NCI-H1105 (cell line): Measurements from ENCODE around the gene FDX2.
"Not testable (repeated sequence)": the region's sequence is repeated elsewhere in the genome, so short reads cannot be mapped to it uniquely, and the experiment has no call there.

Source experiments
- DNase-seq: peaks from one replicate; lab custom pipeline; 2025; lab: John Stamatoyannopoulos, UW

Gene FDX2

GRCh38 chr19:10284065-10284959 lies 31.5 kb downstream of the FDX2 start:
- DNase-seq: no peak

DNA sequence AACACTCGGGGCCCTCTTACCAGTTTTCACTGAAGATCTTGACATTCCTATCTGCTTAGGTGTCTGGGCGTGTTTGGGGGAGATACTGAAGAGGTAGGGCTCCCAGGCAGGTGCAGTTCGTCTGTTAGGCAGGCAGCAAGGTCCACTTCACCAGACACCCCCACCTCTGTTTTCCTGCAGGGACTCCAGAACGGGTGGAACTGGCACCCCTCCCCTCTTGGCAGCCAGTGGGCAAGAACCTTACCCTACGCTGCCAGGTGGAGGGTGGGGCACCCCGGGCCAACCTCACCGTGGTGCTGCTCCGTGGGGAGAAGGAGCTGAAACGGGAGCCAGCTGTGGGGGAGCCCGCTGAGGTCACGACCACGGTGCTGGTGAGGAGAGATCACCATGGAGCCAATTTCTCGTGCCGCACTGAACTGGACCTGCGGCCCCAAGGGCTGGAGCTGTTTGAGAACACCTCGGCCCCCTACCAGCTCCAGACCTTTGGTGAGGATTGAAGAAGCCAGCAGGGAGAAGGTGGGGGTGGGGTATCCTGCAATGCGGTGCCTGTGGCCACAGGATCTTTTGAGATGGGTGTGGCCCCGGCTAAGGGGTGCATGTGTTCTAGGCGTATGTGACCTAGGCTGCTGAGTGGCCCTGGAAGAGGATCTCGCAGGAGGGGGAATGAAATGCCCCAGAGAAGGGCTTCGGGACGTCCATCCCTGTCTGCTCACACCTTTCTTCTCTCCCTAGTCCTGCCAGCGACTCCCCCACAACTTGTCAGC lies 32.3 kb downstream of the FDX2 start:
- DNase-seq: no peak

DNA sequence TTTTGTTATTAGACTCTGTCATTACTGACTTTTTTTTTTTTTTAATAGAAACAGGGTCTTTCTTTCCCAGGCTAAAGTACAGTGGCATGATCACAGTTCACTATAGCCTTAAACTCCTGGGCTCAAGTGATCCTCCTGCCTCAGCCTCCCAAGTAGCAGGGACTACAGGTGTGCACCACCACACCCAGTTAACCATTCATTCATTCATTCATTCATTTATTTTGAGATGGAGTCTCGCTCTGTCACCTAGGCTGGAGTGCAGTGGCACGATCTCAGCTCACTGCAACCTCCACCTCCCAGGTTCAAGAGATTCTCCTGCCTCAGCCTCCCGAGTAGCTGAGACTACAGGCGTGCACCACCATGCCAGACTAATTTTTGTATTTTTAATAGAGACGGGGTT lies 33.8 kb downstream of the FDX2 start:
- DNase-seq: not testable (repeated sequence)

GRCh38 chr19:10279737-10280442 lies 35.9 kb downstream of the FDX2 start:
- DNase-seq: no peak

GRCh38 chr19:10278935-10279334 lies 36.9 kb downstream of the FDX2 start:
- no peak for DNase-seq

- no peak for DNase-seq
Measured at GRCh38 chr19:10277795-10278589, 37.8 kb downstream of the FDX2 start.

DNA sequence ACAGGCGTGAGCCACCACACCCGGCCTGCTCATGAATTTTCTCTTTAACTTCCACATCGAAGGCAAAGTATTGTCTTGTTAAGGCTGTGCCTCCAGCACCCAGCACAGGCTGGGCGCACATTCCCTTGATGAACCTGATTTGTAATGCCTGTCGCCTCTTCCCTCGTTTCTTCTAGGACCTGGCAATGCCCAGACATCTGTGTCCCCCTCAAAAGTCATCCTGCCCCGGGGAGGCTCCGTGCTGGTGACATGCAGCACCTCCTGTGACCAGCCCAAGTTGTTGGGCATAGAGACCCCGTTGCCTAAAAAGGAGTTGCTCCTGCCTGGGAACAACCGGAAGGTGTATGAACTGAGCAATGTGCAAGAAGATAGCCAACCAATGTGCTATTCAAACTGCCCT lies 41.2 kb downstream of the FDX2 start:
- no peak for DNase-seq

DNA sequence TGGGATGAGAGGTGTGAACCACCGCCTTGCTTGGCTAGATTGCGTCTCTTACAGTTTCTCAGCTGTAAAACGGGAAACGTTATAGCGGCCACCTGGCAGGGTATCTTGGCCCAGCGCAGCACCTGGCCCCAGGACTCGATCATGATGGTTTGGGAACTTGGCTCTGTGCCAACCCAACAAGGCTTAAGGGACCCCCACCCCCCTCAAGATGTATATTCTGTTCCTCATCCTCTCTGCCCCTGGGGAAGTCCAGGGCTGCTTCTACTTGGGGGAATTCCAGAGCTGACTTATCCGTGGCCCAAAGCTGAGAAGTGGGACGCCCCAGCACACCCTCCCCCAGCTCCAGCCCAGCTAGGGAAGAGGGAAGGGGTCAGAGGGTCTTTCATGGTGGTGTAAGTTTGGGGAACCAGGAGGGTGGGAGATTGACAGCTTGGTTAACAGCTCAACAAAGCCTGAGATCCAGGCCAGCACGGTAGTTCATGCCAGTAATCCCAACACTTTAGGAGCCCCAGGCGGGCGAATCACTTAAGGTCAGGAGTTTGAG lies 44.2 kb downstream of the FDX2 start:
- DNase-seq: no peak

DNA sequence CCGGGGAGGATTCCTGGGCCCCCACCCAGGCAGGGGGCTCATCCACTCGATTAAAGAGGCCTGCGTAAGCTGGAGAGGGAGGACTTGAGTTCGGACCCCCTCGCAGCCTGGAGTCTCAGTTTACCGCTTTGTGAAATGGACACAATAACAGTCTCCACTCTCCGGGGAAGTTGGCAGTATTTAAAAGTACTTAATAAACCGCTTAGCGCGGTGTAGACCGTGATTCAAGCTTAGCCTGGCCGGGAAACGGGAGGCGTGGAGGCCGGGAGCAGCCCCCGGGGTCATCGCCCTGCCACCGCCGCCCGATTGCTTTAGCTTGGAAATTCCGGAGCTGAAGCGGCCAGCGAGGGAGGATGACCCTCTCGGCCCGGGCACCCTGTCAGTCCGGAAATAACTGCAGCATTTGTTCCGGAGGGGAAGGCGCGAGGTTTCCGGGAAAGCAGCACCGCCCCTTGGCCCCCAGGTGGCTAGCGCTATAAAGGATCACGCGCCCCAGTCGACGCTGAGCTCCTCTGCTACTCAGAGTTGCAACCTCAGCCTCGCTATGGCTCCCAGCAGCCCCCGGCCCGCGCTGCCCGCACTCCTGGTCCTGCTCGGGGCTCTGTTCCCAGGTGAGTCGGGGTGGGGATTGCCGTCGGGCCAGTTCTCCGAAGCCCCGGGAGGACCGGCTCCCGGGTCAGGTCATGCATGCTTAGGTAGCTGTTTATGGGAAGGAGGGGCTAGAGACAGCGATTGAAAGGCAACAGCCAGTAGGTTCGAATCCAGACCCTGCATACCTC lies 45.0 kb downstream of the FDX2 start, which contains the start of gene ICAM1:
TSS of gene ICAM1 (plus strand) at position 505 of the 779 bp plus-strand sequence. CDS start at position 545, 40 bp downstream.
- peak; percentile 11 for DNase-seq

DNA sequence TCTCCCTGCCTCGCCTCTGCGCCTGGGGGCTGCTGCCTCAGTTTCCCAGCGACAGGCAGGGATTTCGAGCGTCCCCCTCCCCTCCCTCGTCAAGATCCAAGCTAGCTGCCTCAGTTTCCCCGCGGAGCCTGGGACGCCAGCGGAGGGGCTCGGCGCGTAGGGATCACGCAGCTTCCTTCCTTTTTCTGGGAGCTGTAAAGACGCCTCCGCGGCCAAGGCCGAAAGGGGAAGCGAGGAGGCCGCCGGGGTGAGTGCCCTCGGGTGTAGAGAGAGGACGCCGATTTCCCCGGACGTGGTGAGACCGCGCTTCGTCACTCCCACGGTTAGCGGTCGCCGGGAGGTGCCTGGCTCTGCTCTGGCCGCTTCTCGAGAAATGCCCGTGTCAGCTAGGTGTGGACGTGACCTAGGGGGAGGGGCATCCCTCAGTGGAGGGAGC lies 45.6 kb downstream of the FDX2 start:
- no peak for DNase-seq

- peak; percentile 48 for DNase-seq
Measured at GRCh38 chr19:10269333-10270179, 46.3 kb downstream of the FDX2 start.

DNA sequence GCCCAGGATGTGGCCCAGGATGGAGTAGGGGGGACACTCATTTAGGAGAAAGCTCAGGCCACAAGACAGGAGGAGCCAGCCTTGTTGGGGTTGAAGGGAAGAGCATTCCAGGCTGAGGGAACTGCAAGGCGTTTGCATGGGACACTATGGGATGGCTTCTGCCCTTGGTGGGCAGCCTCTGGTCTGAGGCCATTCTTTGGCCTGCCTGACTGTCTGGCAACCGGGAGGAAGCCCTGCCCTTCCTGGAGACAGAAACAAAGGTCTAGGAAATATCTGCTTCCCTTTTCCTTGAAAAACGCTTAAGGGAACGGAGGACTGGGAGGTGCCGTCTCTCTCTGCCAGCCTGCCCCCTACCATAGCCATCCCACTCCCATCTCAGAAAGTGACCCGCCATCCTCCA lies 47.7 kb downstream of the FDX2 start:
- DNase-seq: no peak

DNA sequence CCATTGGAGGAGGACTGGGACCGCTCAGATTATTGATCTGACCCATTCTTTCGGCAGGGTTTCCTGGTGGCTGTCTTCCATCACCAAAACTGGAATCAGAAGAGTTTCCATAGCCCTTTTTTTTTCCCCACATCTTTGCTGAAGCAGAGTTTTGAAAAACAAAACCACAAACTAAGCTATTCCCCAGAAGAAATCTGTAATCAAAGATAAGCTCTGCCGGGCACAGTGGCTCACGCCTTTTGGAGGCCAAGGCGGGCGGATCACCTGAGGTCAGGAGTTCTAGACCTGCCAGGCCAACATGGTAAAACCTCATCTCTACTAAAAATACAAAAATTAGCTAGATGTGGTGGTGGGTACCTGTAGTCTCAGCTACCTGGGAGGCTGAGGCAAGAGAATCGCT lies 49.1 kb downstream of the FDX2 start:
- DNase-seq: no peak

GRCh38 chr19:10262771-10263170 lies 53.0 kb downstream of the FDX2 start:
- no peak for DNase-seq

DNA sequence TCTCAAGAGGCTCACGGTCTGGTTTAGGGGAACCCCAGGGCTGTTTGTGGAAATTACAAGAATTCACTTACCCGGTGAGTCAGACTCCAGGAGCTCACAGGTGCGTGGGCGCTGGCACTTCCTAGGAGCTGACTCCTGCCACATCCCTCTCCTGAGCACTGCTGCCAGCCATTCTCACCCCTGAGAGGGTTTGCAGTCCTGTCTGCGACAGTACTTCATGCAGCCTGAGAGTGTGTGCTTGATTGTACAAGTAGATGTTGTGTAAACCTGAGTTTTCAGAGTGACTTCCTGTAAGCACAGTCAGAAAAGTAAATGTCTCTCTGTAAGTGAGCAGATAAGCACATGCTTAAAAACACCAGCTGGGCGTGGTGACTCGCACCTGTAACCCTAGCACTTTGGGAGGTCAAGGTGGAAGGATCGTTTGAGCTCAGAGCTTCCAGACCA lies 55.7 kb downstream of the FDX2 start:
- DNase-seq: no peak
